SH-SY5Y (cell line): ENCODE results near the gene COLQ.

Experiments used
- GATA2 ChIP-seq: IDR thresholded peaks from 2 replicates; pipeline ENCODE4 v1.6.1; 2011; ENCODE audit warnings: mild to moderate bottlenecking, low read depth, low read length
- GATA3 ChIP-seq: IDR thresholded peaks from 2 replicates; pipeline ENCODE4 v1.6.1; 2011; ENCODE audit warnings: low read depth, mild to moderate bottlenecking, low read length, moderate library complexity

DNA sequence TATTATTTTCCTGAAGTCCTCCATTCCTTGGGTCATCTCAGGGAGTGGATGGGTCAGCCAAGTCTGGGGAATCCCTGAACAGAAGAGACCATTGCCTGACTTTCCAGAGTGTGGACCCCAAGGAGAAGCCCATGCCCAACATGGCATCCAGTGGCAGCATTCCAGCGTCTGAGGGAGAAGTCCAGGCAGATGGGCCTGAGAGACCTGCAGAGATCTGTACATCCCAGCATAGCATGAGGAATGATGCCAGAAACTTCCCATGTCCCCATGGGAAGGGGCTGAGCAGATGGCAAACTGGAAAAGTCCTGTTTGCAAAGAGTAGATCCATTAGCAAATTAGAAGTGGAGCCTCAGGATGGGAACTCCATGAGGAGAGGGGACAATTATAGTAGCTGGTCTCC lies 17.6 kb upstream of the COLQ start:
- TF ChIP-seq GATA2, result no peak
- no peak for TF ChIP-seq GATA3
